HG03565 (cell line): Measurements from ENCODE around the gene MFSD1.

Experiments
- ATAC-seq: cut with Tn5 transposase; IDR thresholded peaks from one replicate; pipeline ENCODE4 v1.9.1; 2021; ENCODE audit warnings: mild to moderate bottlenecking, moderate library complexity; ENCODE audit not compliant: unreplicated experiment

MFSD1 gene

DNA sequence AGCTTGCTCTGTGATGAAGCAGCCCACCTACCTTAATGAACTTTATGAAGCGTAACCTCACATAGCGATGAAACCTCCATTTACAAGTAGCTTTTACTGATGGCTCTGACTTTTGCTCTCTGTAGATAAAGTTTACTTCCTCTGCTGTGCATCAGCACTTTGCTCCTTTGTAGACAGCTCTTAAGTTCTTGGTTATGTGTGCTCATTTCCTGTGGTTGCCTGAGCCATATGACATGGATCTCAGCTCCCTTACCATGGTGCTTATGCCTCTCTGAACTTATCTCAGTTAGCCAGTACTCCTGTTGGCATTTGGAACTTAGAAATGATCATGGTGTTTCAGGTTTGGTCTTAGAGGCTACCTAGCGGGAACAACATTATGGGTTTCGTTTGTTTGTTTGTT, 7.8 kb downstream of the MFSD1 start:
- no peak for ATAC-seq

DNA sequence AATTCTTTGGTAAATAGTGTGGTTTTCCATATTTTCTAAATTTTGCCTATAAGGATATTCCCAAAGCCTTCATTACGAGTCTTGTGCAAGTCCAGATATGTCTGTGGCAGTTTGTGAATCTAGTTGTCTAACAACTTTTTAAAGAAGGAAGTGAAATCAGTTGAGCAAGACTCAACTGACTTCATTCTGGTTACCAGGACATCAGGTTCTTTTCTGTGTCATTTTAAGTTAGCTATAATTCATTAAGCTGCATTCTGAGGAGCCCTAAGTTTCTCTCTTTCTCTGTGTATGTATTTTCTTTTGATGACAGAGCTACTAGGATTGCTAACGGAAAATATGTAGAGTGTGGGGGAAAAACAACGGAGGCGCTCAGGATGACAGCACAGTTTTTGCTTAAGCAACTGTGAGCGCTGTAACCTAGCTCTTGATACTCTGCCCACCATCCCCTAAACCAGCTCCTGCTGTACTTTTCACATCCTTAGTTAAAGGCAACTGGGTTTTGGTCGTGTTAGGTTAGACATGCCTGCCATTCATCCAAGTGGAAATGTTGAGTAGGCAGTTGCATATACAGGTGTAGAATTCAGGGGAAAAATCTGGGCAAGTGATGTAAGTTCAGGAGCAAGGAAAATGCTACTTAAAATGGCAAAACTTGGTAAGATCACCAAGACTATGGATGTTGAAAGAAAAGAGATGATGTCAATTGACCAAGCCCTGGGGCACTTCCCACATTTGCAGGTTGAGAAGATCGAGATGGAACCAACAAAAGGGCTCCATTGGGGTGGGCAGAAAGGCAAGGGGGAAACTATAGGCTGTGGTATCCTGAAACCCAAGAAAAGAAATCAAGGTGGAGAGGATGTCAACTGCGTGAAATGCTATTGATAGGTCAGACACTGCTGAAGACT, 9.2 kb downstream of the MFSD1 start:
- ATAC-seq = no peak

DNA sequence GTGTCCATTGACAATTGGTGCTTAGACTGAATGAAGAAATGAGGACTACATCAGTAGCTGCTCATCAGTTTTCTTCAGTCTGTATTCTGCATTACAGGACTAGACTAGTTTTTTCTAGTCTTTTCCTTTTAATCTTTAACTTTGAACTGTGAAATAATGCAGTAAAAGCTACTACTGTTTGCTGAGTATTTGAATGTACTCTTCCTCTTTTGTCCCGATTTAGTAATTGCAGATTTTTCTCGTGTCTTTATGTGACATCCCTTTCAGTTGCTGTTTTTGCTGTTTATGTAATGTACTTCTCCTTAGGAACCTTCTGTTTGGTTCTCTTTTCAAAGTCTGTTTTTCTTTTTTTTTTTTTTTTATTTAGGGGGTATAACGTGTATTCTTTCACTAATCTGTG, 17.4 kb downstream of the MFSD1 start:
- no peak for ATAC-seq

DNA sequence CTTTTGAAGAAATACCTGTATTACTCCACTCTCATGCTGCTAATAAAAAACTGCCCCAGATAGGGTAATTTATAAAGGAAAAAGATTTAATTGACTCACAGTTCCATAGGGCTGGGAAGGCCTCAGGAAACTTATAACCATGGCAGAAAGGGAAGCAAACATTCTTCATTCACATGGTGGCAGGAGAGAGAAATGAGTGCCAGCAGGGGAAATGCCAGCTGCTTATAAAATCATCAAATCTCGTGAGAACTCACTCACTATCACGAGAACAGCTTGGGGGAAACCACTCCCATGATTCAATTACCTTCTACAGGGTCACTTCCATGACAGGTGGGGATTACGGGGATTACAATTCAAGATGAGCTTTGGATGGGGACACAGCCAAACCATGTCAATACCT, 18.7 kb downstream of the MFSD1 start:
- no peak for ATAC-seq

GRCh38 chr3:158821847-158822246, 20.0 kb downstream of the MFSD1 start:
- ATAC-seq = no peak

GRCh38 chr3:158823426-158823825, 21.6 kb downstream of the MFSD1 start:
- no peak for ATAC-seq

DNA sequence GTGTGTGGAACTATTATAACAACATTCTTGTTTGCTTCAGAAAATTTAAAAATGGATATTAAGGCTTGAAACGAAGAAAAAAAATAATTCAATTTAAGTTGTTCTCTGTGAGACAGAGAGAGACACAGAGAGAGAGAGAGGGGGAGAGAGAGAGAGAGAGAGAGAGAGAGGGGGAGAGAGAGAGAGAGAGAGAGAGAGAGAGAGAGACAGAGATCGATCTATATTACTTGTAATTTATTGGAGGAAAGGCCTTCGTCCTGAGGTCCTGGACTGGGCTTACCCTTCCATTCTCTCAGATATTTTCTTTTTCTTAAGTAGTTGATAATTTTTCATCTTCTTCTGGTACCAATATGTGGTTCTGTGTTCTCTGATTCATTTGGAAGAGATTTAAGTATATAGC, 25.9 kb downstream of the MFSD1 start:
- no peak for ATAC-seq

- no peak for ATAC-seq
Measured at GRCh38 chr3:158830391-158830790, 28.5 kb downstream of the MFSD1 start.

DNA sequence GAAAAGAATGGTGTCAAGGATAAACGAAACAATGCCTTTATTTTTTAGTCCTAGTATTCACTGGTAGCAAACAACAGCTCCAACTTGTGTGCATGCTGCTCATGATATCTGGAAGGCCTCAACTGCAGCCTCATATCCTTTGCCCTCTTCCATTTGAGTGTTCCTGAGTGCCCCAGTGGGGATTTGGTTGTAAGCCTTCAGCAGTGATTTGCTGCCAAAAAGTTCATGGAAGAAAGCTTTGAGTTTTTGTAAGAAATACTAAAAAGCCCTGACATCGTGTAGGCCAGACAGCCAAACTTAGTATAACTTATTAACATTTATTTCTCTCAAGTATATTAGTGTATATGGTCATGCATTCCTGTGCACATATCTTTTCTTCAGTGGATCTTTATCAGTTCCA, 30.0 kb downstream of the MFSD1 start:
- ATAC-seq = no peak

GRCh38 chr3:158835631-158836030, 33.8 kb downstream of the MFSD1 start:
- no peak for ATAC-seq

DNA sequence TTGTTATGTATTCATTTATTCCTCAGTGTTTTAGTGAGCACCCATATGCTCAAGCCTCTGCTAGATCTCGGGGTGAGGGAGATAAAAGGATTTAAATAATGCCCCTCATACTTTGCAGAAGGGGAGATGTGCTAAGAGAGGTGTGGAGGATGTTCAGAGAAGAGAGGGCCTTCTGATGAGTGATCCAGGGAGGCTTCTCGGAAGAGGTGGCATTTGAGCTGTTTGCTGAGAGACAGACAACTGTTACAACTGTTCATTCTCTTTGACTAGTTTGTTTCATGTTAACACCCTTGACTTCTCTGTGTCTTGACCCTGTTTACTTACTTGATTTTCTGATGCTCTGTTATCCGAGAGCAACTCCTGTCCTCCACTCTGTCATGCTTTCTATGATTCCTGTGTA, 34.5 kb downstream of the MFSD1 start:
- ATAC-seq = no peak

DNA sequence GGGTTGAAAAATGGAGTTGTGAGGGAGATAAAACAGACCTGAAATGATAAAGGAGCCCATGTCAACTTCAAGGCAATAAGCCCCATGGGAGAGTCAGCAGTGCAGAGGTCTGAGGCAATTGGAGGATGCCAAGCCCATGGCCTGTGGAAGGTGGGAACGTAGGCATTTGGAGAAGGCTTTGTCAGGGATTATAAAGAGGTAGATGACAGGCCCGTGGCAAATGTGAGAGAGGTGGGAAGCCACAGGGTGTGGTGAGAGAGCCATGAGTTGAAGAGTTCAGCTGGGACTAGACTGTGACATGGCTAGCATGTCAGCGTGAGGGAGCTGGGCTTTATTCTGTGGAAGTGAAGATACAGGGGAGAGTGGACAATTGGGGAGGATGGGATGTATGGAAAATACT, 35.4 kb downstream of the MFSD1 start:
- ATAC-seq = no peak

- ATAC-seq = no peak
Measured at GRCh38 chr3:158839966-158840365, 38.1 kb downstream of the MFSD1 start.

DNA sequence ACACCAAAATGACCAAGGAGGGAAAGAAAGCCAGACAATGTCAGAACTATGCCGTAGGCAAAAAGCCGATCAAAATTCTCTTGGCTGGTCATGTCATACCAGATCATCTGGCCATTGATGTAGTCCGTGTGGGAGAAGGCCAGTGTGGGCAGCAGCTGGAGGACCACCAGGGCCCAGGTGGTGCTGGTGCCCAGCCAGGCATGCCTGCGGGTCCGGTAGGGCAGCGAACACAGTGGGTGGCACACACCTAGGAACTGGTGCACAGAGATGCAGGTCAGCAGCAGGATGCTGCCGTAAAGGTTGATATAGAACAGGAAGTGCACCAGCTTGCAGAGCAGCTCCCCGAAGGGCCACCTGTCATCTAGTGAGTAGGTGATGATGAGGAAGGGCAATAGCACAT, 39.5 kb downstream of the MFSD1 start:
- no peak for ATAC-seq

GRCh38 chr3:158842976-158843375, 41.1 kb downstream of the MFSD1 start:
- ATAC-seq = no peak

DNA sequence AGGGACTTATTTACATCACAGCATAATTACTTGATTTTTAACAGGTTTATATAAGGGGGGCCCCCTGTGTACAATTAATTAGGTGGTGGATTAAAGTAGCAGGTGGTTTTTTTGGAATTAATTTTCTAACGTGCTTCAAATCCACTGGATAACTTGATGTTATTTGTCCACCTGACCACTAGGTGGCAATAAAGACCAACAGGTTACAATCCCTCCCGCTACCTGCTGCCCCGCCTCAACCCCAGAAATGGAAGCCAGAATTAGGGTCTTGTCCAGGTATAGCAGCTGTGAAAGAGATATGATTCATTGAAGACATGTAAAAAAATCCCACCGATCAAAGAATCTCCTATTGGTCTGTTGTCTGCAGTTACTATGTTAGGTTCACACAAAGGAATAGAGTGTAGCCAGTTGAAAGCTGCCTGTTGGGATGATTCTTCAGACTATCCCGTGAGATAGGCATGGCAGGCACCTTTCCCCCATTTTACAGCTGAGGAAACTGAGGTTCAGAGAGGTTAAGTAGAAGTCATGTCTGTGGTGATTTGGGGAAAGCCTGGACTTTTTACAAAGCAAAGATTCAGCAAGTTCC, 44.0 kb downstream of the MFSD1 start:
- ATAC-seq = no peak

DNA sequence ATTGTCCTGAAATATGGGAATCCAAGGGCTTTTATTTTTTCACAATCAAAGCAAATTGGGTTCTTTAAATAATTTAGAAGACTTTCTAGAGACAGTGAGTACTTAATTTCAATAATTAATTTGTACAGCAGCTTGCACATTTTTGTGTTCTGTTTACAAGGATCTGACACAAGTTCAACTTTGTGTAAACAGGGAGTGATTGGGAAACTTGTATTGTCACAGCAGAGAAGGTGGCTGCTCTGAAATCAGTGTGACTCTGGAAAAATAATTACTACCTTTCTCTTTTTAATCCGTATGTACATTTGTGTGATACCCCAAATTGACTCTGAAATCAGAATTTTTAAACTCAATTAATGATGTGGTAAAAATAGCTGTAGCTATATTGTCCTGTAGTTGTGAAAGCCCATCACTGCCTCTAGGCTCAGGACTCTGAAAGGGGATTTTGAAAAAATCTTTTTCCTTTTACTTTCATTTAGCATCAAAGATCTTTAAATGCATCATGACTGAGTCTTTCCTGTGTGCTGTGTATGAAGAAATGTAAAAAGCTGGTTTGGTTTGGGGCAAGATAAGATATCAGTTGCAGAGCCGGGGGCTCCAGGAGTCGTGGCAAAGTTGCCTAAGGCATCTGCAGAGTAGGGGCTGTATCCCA, 45.1 kb downstream of the MFSD1 start:
- peak; percentile 93 for ATAC-seq

DNA sequence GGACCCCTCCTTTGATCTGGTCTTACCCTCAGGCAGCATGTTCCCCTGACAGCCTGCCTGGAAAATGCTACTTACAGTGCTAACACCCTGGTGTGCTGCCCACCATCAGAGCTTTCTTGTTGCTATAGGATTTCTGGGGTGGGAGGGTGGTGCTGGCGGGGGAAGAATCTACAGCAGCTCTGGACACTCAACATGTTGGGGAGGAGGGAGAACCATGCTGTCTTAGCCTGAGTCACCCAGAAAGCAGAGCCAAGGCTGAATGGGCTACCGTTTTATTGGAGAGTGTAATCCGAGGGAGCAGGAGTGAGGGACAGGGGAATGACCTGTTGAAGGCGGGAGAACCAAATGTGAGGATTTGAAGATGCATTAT, 45.6 kb downstream of the MFSD1 start:
- no peak for ATAC-seq

DNA sequence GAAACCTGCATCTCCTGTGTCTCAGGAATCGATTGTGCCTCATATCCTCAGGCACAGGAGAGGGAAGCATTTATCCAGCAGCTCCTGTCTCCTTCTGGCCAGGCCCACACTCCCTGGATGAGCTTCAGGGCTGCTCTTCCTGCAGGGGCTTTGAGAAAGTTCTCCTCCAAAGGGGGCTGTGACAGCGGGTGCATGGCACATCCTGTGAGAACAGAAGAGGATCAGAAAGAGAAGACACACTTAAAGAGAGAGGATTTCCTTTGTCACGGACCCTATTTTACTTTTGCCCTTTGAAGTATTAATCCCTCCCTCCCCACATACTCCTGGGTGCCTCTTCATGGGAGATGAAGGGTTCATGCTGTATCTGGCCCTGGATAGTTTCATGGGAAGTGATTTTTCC, 46.0 kb downstream of the MFSD1 start:
- no peak for ATAC-seq

DNA sequence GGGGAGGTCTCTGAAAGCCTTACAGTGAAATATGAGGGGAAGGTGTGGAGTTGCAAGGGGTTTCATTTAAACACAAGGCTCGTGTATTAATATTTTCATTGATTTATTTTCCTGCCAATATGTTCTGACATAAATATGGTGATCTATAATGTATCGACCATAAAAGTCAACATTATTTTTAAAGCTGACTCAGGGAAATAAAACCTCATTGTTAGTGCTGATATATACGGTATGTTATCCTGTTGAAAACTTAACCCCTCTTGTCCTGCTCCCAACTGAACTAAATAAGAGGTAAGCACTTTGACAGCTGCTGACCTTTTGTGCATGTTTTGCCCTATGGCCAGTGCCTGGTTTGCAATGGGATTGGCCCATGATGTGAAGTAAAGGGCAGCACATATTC, 47.9 kb downstream of the MFSD1 start:
- no peak for ATAC-seq

GRCh38 chr3:158859362-158859761, 57.5 kb downstream of the MFSD1 start:
- ATAC-seq = no peak

- ATAC-seq = no peak
Measured at GRCh38 chr3:158863247-158863646, 61.4 kb downstream of the MFSD1 start.
